ENCODE results near the gene ENTPD1. TPM values are rescaled to one million over a fixed set of nuclear protein-coding genes. Genes with fewer than 3 reads are reported as not detected.

ENTPD1 gene
- total and polyA plus RNA-seq, 10 of the 15 experiments (the other 5 are each of a cell fraction or from before 2014, with no cell fraction given) = 110 to 413 (median 161) TPM

DNA sequence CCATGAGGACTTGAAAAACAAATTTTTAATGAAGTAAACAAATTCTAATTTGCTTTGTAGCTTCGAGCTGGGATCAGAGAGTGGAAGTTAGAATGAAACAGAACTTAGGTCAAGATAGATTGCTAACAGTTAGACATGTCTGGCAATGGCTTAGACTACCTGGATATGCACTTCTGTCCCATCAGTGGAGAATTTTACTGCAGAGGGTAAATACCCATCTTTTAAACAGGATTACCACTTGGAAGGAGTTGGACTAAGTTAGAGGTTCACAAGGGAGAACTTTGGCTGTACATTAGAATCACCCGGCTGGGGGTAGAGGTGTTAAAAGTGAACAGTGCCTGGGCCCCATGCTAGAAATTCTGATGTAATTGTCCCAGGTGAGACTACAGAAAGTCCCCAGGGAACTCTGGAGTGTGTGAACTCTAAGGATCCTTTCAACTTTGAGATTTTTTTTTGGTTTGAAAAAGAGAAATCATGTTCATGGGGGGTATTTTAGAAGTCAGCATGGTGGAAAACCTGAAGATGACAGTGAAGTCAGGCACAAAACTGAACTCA, 35.5 kb downstream of the ENTPD1 start (continued):
- TF ChIP-seq, protein P1, sequence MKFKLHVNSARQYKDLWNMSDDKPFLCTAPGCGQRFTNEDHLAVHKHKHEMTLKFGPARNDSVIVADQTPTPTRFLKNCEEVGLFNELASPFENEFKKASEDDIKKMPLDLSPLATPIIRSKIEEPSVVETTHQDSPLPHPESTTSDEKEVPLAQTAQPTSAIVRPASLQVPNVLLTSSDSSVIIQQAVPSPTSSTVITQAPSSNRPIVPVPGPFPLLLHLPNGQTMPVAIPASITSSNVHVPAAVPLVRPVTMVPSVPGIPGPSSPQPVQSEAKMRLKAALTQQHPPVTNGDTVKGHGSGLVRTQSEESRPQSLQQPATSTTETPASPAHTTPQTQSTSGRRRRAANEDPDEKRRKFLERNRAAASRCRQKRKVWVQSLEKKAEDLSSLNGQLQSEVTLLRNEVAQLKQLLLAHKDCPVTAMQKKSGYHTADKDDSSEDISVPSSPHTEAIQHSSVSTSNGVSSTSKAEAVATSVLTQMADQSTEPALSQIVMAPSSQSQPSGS (IDR thresholded peaks at IDR 0.05; ENCODE audit: low read length) = peak; percentile 98
- peak; percentile 68; the same call in 1 of the 2 replicates for TF ChIP-seq EED (IDR thresholded peaks at IDR 0.05; ENCODE audit: low read depth)
- no peak for TF ChIP-seq TCF3 (IDR thresholded peaks at IDR 0.05; ENCODE audit: borderline replicate concordance, insufficient read depth, low read depth, low read length)
- TF ChIP-seq BACH1 (IDR thresholded peaks at IDR 0.05; ENCODE audit: borderline replicate concordance) = 0 out of 2 replicates have a peak, but pooled peaks have one; percentile 14
- peak; percentile 47; the same call in 1 of the 2 replicates for TF ChIP-seq MXI1 (IDR thresholded peaks at IDR 0.05; ENCODE audit: low read depth, low read length)
- no peak for TF ChIP-seq SPI1 (IDR thresholded peaks at IDR 0.05; ENCODE audit: borderline replicate concordance, insufficient read depth, low read depth, low read length)
- peak; percentile 79 for TF ChIP-seq BCL11A (IDR thresholded peaks at IDR 0.05; ENCODE audit: low read depth, low read length)
- TF ChIP-seq, protein P2, sequence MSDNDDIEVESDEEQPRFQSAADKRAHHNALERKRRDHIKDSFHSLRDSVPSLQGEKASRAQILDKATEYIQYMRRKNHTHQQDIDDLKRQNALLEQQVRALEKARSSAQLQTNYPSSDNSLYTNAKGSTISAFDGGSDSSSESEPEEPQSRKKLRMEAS (IDR thresholded peaks at IDR 0.05; ENCODE audit: low read depth, low read length) = no peak
- peak; percentile 51; the same call in 1 of the 2 replicates for TF ChIP-seq CREM (IDR thresholded peaks at IDR 0.05; ENCODE audit: low read depth)
- peak; percentile 98 for TF ChIP-seq ATF7 (IDR thresholded peaks at IDR 0.05; ENCODE audit: low read depth)
- peak; percentile 99 for TF ChIP-seq GATAD2B (conservative IDR thresholded peaks at IDR 0.05; ENCODE audit: low read depth)
- TF ChIP-seq NR2F1 (conservative IDR thresholded peaks at IDR 0.05) = 0 out of 2 replicates have a peak, but pooled peaks have one; percentile 25
- TF ChIP-seq, protein P3, sequence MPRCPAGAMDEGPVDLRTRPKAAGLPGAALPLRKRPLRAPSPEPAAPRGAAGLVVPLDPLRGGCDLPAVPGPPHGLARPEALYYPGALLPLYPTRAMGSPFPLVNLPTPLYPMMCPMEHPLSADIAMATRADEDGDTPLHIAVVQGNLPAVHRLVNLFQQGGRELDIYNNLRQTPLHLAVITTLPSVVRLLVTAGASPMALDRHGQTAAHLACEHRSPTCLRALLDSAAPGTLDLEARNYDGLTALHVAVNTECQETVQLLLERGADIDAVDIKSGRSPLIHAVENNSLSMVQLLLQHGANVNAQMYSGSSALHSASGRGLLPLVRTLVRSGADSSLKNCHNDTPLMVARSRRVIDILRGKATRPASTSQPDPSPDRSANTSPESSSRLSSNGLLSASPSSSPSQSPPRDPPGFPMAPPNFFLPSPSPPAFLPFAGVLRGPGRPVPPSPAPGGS (IDR thresholded peaks at IDR 0.05; ENCODE audit: borderline replicate concordance, insufficient read depth, low read depth, low read length, poor library complexity, severe bottlenecking) = peak; percentile 99
- 0 out of 2 replicates have a peak, but pooled peaks have one; percentile 48 for TF ChIP-seq MEF2A (IDR thresholded peaks at IDR 0.05; ENCODE audit: insufficient read depth, low read depth, low read length)
- TF ChIP-seq, protein P4, sequence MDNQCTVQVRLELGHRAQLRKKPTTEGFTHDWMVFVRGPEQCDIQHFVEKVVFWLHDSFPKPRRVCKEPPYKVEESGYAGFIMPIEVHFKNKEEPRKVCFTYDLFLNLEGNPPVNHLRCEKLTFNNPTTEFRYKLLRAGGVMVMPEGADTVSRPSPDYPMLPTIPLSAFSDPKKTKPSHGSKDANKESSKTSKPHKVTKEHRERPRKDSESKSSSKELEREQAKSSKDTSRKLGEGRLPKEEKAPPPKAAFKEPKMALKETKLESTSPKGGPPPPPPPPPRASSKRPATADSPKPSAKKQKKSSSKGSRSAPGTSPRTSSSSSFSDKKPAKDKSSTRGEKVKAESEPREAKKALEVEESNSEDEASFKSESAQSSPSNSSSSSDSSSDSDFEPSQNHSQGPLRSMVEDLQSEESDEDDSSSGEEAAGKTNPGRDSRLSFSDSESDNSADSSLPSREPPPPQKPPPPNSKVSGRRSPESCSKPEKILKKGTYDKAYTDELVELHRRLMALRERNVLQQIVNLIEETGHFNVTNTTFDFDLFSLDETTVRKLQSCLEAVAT (IDR thresholded peaks at IDR 0.05) = peak; percentile 61
- TF ChIP-seq RB1 (IDR thresholded peaks at IDR 0.05; ENCODE audit: borderline replicate concordance) = peak; percentile 94; the same call in 1 of the 2 replicates
- 0 out of 3 replicates have a peak, but pooled peaks have one; percentile 3 for TF ChIP-seq POU2F2 (IDR thresholded peaks at IDR 0.05; ENCODE audit: borderline replicate concordance, low read depth, low read length)
- peak; percentile 65 for TF ChIP-seq RUNX3 (IDR thresholded peaks at IDR 0.05; ENCODE audit: low read length)
- 0 out of 2 replicates have a peak, but pooled peaks have one; percentile 9 for TF ChIP-seq ZSCAN29 (IDR thresholded peaks at IDR 0.05)
- TF ChIP-seq POLR2AphosphoS5 (IDR thresholded peaks at IDR 0.05; ENCODE audit: low read length) = 0 out of 2 replicates have a peak, but pooled peaks have one; percentile 29
- TF ChIP-seq, protein P5, sequence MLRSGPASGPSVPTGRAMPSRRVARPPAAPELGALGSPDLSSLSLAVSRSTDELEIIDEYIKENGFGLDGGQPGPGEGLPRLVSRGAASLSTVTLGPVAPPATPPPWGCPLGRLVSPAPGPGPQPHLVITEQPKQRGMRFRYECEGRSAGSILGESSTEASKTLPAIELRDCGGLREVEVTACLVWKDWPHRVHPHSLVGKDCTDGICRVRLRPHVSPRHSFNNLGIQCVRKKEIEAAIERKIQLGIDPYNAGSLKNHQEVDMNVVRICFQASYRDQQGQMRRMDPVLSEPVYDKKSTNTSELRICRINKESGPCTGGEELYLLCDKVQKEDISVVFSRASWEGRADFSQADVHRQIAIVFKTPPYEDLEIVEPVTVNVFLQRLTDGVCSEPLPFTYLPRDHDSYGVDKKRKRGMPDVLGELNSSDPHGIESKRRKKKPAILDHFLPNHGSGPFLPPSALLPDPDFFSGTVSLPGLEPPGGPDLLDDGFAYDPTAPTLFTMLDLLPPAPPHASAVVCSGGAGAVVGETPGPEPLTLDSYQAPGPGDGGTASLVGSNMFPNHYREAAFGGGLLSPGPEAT (IDR thresholded peaks at IDR 0.05; ENCODE audit: low read depth) = peak; percentile 53; the same call in 1 of the 2 replicates
